Measurements from ENCODE around the gene ATP1A4. TPM values are rescaled to one million over a fixed set of nuclear protein-coding genes. Genes with fewer than 3 reads are reported as not detected.

The ATP1A4 gene
- total RNA-seq, 1 experiment from 2014 or later: not detected

DNA sequence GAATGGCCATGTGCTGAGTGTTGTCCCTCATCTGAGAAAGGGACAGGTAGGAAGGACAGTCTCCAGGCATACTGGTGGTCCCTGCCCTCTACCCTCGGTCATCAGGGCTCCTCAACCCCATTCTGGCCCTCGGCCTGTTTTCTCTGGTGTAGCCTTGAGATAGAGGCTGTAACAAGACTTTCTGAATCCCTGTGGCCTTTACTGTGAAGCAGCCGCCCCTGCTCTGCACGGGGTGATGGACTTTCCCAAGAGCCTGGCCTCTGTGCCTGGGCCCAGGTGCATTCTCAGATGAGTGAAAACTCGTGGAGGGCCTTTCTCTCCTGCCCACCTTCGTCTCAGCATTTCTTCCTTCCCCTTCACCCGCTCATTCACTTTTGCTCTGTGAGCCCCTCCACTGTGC is 36.0 kb downstream of the ATP1A4 start:
- ChIA-PET CTCF (no interaction called here), POLR2A (ENCODE audit: low non-redundant PET) (no interaction called here)
- H3K27me3 ChIP-seq (replicated peaks; ENCODE audit: insufficient read depth, low read depth, low read length, poor library complexity): no peaks in the 10 kb centered on the region
- H3K36me3 ChIP-seq (ENCODE audit: insufficient read depth, low read length, poor library complexity, severe bottlenecking): no peaks in the 10 kb centered on the region
- DNase-seq (ENCODE audit: low spot score): no peak
- no peak overlapping the region for H3K27ac ChIP-seq (ENCODE audit: low read depth, low read length, poor library complexity, severe bottlenecking)
- BruUV-seq (replicated peaks): no TSS peak
- H3K4me1 ChIP-seq (ENCODE audit: insufficient read depth, low read length, poor library complexity, severe bottlenecking): no peaks in the 10 kb centered on the region
- TF ChIP-seq, protein P1, sequence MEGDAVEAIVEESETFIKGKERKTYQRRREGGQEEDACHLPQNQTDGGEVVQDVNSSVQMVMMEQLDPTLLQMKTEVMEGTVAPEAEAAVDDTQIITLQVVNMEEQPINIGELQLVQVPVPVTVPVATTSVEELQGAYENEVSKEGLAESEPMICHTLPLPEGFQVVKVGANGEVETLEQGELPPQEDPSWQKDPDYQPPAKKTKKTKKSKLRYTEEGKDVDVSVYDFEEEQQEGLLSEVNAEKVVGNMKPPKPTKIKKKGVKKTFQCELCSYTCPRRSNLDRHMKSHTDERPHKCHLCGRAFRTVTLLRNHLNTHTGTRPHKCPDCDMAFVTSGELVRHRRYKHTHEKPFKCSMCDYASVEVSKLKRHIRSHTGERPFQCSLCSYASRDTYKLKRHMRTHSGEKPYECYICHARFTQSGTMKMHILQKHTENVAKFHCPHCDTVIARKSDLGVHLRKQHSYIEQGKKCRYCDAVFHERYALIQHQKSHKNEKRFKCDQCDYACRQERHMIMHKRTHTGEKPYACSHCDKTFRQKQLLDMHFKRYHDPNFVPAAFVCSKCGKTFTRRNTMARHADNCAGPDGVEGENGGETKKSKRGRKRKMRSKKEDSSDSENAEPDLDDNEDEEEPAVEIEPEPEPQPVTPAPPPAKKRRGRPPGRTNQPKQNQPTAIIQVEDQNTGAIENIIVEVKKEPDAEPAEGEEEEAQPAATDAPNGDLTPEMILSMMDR (conservative IDR thresholded peaks at IDR 0.05; ENCODE audit: low read depth, low read length): no peak
- TF ChIP-seq EZH2 (IDR thresholded peaks at IDR 0.05; ENCODE audit: borderline replicate concordance, low read depth, low read length, poor library complexity, severe bottlenecking): no peak
- H3K9me3 ChIP-seq (ENCODE audit: low read depth, low read length, poor library complexity, severe bottlenecking): no peaks in the 10 kb centered on the region
- H3K4me3 ChIP-seq (ENCODE audit: low read depth, low read length, poor library complexity, severe bottlenecking): no peak overlapping the region
- intact Hi-C loops (cut with micrococcal nuclease; ENCODE audit: unreplicated experiment): no loop called here

DNA sequence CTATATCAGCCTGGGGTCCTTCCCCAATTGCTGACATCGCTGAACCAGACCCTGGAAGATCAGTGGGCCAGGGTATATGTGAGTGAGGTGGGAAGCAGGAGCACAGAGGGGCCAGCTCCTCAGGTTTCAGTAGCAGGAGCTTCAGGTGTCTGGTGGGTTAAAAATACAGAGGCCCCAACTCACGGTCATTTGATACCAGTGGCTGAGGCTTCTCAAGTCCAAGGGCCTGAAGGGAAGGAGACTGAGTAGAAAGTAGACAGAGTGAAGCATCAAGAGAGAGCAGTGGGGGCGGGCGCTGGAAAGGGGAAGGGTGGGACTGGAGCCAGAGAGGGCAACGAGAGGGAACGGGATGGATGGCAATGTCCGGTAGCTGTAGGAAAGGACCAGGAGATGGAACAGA is 36.9 kb downstream of the ATP1A4 start:
- TF ChIP-seq, protein P1 (conservative IDR thresholded peaks at IDR 0.05; ENCODE audit: low read depth, low read length): no peak
- TF ChIP-seq EZH2 (IDR thresholded peaks at IDR 0.05; ENCODE audit: borderline replicate concordance, low read depth, low read length, poor library complexity, severe bottlenecking): no peak
- ChIA-PET CTCF (no interaction called here), POLR2A (ENCODE audit: low non-redundant PET) (no interaction called here)
- no TSS peak for BruUV-seq (replicated peaks)
- Histone ChIP-seq H3K9me3 (ENCODE audit: low read depth, low read length, poor library complexity, severe bottlenecking) (no peaks in the 10 kb centered on the region), H3K4me3 (ENCODE audit: low read depth, low read length, poor library complexity, severe bottlenecking) (no peak overlapping the region), H3K4me1 (ENCODE audit: insufficient read depth, low read length, poor library complexity, severe bottlenecking) (no peaks in the 10 kb centered on the region), H3K36me3 (ENCODE audit: insufficient read depth, low read length, poor library complexity, severe bottlenecking) (no peaks in the 10 kb centered on the region), H3K27ac (ENCODE audit: low read depth, low read length, poor library complexity, severe bottlenecking) (no peak overlapping the region), H3K27me3 (replicated peaks; ENCODE audit: insufficient read depth, low read depth, low read length, poor library complexity) (no peaks in the 10 kb centered on the region)
- DNase-seq (ENCODE audit: low spot score): no peak
- intact Hi-C loops (cut with micrococcal nuclease; ENCODE audit: unreplicated experiment): no loop called here

DNA sequence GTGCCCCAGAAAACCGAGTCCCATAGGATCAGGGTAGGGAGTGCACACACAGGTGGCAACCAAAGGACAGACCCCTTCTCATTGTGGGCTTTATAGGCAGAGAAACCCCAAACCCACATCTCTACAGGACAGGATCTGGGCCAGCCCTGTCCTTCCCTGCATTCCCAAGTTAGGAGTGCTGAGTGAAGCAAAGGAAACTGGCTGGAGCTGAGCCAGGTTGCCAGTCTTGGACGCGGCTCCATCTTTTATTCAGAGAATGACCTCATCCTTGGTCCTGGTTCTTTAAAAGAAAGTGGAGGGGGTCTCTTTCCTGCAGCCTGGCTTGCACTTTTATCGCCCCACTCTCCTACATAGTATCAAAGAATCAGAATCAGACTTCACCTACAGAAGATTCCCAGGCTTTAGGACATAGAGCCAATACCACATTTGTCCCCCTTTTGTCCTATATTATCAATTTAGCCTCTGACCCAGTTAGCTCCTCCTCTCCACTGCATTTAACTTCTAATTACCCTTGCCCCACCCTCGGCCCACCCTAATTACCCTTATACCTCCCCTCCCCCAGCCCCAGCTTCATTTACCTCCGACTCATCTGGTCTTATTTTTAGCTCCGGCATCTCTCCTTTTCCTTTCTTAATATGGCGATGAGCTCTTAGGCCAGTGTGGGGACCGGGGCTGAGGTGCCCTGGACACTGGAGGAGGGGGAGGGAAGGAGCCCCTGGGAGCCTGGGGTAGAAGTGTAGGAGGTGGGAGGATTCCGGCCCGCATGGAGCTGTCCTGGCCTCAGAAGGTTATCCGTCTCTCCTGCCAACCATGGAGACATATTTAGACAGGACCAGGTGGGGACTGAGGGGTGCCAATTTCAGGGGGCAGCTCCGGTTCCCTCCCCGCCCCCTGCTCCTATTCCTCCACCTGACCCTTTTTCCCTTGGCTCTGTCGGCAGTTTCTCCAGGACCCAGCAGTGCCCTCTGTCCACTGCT is 38.5 kb downstream of the ATP1A4 start, which contains the start of gene CASQ1:
CASQ1 (plus strand) TSS at position 927 of the 977 bp plus-strand sequence. CDS start 177 bp downstream, outside the sequence.
- Histone ChIP-seq H3K27ac (ENCODE audit: low read depth, low read length, poor library complexity, severe bottlenecking) (no peak within 1 kb of the TSS), H3K27me3 (replicated peaks; ENCODE audit: insufficient read depth, low read depth, low read length, poor library complexity) (no peaks in the 10 kb centered on the region), H3K4me3 (ENCODE audit: low read depth, low read length, poor library complexity, severe bottlenecking) (no peak within 1 kb of the TSS), H3K4me1 (ENCODE audit: insufficient read depth, low read length, poor library complexity, severe bottlenecking) (no peaks in the 10 kb centered on the region), H3K36me3 (ENCODE audit: insufficient read depth, low read length, poor library complexity, severe bottlenecking) (no peaks in the 10 kb centered on the region), H3K9me3 (ENCODE audit: low read depth, low read length, poor library complexity, severe bottlenecking) (no peaks in the 10 kb centered on the region)
- no peak for DNase-seq (ENCODE audit: low spot score)
- POLR2A ChIA-PET (ENCODE audit: low non-redundant PET): no interaction called here
- BruUV-seq (replicated peaks): no TSS peak
- TF ChIP-seq EZH2 (IDR thresholded peaks at IDR 0.05; ENCODE audit: borderline replicate concordance, low read depth, low read length, poor library complexity, severe bottlenecking): no peak
- TF ChIP-seq, protein P1 (conservative IDR thresholded peaks at IDR 0.05; ENCODE audit: low read depth, low read length): no peak
- intact Hi-C loops (cut with micrococcal nuclease; ENCODE audit: unreplicated experiment): loop anchor here (5.0 kb wide), 1 partner anchor 62 kb away; no protein-coding TSS in a partner anchor
- CTCF ChIA-PET: no interaction called here

Measured in A673 (cell line).